WI38 (cell line): ENCODE results near the gene DNAAF5.

Experiments
- H3K4me3 ChIP-seq: 2 replicates; pipeline ENCODE4 v1.5.1; 2011; ENCODE audit warnings: low read depth, mild to moderate bottlenecking, control low read depth, low read length
- CTCF ChIP-seq: IDR thresholded peaks from 2 replicates; pipeline ENCODE4 v1.5.1; 2012; ENCODE audit warnings: low read depth, mild to moderate bottlenecking, control low read depth, low read length

The DNAAF5 gene

GRCh38 chr7:731440-732085, 5.1 kb downstream of the DNAAF5 start:
- TF ChIP-seq CTCF: no peak
- H3K4me3 ChIP-seq: no peak overlapping the region

- TF ChIP-seq CTCF: no peak
- H3K4me3 ChIP-seq: no peak overlapping the region
These were observed 5.6 kb downstream of the DNAAF5 start for GRCh38 chr7:732094-732541.

- no peak overlapping the region for H3K4me3 ChIP-seq
- no peak for TF ChIP-seq CTCF
These were observed 6.1 kb downstream of the DNAAF5 start for GRCh38 chr7:732556-732955.

- no peak for TF ChIP-seq CTCF
- no peak overlapping the region for H3K4me3 ChIP-seq
These were observed 7.7 kb downstream of the DNAAF5 start for GRCh38 chr7:734214-734613.

- no peak overlapping the region for H3K4me3 ChIP-seq
- TF ChIP-seq CTCF: no peak
These were observed 8.3 kb downstream of the DNAAF5 start for GRCh38 chr7:734808-735207.

- no peak for TF ChIP-seq CTCF
- H3K4me3 ChIP-seq: no peak overlapping the region
These were observed 11.7 kb downstream of the DNAAF5 start for GRCh38 chr7:738241-738640.

- no peak for TF ChIP-seq CTCF
- H3K4me3 ChIP-seq: no peak overlapping the region
These were observed 12.4 kb downstream of the DNAAF5 start for GRCh38 chr7:738723-739454.
